GM06990 (cell line): ENCODE results near the gene EBPL.
"Not testable (repeated sequence)": the region's sequence is repeated elsewhere in the genome, so short reads cannot be mapped to it uniquely, and the experiment has no call there.

Source experiments
- DNase-seq: peaks from one replicate; pipeline ENCODE4 v3.0.0-alpha.2; 2011; ENCODE audit not compliant: insufficient read length; ENCODE audit errors: extremely low read depth
- H3K27me3 ChIP-seq: replicated peaks from 2 replicates; pipeline ENCODE4 v1.6.0; 2011; ENCODE audit warnings: low read length; ENCODE audit not compliant: control insufficient read depth, insufficient read depth
- H3K36me3 ChIP-seq: 2 replicates; pipeline ENCODE4 v1.5.1; 2011; ENCODE audit warnings: low read length; ENCODE audit not compliant: control insufficient read depth, insufficient read depth
- H3K4me3 ChIP-seq: replicated peaks from 2 replicates; pipeline ENCODE4 v1.5.1; 2011; ENCODE audit warnings: low read depth, mild to moderate bottlenecking, control low read depth, low read length
- TF ChIP-seq, protein P1 (sequence below): IDR thresholded peaks from 2 replicates; pipeline ENCODE4 v1.5.1; 2011; ENCODE audit warnings: low read length, control low read depth, mild to moderate bottlenecking, inconsistent platforms; ENCODE audit not compliant: insufficient read depth, poor library complexity, severe bottlenecking

The EBPL gene

DNA sequence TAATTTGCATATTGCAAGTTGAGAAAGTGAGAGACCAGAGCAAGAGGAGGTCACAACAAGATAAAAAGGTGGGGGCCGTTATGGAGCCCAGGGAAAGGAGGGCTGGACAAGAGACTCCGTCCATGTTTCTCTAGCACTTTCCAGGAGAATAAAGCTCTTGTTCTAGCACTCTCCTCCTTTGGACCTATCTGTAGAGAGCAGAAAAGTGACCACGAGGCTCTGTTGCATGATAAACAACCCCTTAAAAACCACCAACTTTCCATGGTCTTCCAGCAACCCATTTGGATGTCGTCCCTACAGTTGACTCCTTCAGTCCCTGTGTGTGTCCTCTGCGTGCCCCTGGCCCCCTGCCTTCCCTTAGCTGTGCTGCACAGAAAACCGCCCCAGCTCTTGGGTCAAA lies 67.1 kb downstream of the EBPL start:
- Histone ChIP-seq H3K4me3 (no peak overlapping the region), H3K27me3 (no peaks in the 10 kb centered on the region), H3K36me3 (no peaks in the 10 kb centered on the region)
- no peak for DNase-seq
- TF ChIP-seq, protein P1, sequence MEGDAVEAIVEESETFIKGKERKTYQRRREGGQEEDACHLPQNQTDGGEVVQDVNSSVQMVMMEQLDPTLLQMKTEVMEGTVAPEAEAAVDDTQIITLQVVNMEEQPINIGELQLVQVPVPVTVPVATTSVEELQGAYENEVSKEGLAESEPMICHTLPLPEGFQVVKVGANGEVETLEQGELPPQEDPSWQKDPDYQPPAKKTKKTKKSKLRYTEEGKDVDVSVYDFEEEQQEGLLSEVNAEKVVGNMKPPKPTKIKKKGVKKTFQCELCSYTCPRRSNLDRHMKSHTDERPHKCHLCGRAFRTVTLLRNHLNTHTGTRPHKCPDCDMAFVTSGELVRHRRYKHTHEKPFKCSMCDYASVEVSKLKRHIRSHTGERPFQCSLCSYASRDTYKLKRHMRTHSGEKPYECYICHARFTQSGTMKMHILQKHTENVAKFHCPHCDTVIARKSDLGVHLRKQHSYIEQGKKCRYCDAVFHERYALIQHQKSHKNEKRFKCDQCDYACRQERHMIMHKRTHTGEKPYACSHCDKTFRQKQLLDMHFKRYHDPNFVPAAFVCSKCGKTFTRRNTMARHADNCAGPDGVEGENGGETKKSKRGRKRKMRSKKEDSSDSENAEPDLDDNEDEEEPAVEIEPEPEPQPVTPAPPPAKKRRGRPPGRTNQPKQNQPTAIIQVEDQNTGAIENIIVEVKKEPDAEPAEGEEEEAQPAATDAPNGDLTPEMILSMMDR: no peak

DNA sequence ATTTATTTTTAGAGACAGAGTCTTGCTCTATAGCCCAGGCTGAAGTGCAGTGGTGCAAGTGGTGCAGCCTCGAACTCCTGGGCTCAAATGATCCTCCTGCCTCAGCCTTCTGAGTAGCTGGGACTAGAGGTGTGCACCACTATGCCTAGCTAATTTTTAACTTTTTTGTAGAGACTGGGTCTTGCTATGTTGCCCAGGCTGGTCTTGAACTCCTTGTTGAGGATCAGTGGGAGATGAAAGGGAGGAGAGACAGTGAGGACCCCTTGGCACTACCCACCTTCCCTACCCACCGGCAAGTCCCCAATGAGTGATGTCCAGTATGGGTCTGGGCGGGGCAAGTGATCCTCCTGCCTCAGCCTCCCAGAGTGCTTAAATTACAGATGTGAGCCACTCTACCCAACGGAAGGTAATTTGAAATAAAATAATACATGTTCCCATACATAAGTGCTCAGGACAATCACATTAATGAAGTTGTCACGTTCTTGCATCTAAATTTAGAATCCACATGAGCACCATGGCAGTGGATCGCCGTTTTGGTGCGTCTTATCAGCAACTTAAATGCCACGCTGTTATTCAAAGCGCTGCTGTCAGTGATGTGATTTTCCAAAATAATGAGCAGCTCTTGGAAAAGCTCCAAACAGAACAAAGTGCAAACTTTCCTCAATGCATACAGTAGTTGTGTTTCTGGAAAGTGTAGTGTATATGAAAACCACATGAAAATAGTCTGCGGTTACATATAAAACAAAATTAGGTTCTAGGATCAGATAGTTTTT lies 68.9 kb downstream of the EBPL start:
- Histone ChIP-seq H3K36me3 (no peaks in the 10 kb centered on the region), H3K4me3 (no peak overlapping the region), H3K27me3 (no peaks in the 10 kb centered on the region)
- TF ChIP-seq, protein P1: no peak
- no peak for DNase-seq

DNA sequence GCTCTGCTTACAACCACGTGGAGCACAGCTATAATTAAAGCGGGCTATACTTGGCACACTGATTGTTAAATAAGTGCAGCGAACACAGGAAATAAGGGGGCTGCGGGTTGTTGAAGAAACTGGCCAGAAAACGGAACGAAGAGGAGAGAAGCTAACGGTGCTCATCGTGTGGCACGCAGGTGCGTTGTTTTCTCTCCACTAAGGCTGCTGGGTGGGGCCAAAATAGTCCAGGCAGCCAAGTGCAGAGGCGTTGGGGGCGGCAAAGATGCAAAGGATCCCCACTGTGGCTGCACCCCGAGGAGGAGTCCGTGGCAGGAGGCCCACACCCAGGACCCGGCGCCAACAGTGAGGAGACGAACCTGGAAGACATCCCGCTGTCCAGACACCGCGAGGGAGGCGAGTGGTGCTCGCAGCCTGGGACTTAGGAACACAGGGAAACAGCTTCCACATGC lies 71.1 kb downstream of the EBPL start:
- peak; percentile 79 for DNase-seq
- TF ChIP-seq, protein P1: no peak
- H3K27me3 ChIP-seq: no peaks in the 10 kb centered on the region
- H3K4me3 ChIP-seq: peak overlapping the region; percentile 59
- no peaks in the 10 kb centered on the region for H3K36me3 ChIP-seq

DNA sequence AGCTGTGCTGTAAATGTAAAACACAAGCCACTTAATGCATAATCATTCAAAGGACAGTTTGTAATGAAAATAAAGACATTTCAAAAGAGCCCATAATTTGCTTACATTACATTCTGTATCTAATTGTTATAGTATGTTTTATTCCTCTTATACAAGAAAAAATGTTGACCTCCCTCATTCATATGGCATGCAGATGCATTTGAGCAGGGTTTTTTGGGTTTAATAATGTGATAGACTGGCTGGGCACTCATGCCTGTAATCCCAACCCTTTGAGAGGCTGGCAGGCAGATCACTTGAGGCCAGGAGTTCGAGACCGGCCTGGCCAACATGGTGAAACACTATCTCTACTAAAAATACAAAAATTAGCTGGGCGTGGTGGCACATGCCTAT lies 74.6 kb downstream of the EBPL start:
- Histone ChIP-seq H3K36me3 (no peaks in the 10 kb centered on the region), H3K27me3 (no peaks in the 10 kb centered on the region), H3K4me3 (no peak overlapping the region)
- TF ChIP-seq, protein P1: no peak
- DNase-seq: no peak

DNA sequence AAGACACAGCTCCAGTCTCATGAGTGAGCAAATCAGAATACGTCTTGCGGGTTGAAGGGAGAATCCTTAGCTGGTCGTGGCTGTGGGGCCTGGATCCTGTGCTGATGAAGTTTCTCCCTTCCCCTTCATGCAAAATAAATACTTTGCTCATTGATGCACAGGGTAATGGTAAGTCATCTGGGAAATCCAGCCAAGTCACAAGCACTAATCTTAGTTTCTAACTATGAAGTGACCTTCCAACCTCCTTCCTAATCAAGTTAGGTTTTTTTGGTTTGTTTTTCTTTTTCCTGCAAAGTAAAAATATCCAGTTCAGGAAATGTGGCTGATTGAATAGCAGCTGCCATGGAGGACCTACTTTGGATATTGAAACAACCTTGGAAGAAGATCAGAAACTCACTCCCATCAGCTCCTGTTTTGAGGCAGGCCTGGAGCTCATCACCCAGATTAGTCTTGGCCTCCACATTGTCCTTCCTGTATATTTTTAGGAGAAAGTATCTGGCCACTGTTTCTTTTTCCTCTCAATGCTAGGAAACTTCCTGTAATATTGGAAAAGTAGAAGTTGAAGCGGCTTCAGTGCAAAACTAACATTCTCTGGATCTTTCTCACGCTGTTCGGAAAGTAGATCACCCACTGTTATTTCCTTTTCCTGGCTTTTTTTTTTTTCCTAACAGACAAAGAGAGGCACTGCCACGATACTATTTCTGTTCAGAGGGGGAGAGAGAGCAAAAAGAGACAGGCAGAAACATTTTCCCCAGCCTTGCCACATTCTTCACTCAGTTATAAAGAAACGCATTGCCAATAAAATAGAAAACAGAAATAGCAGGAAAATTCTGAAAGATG lies 75.2 kb downstream of the EBPL start:
- Histone ChIP-seq H3K27me3 (no peaks in the 10 kb centered on the region), H3K36me3 (no peaks in the 10 kb centered on the region), H3K4me3 (no peak overlapping the region)
- TF ChIP-seq, protein P1: no peak
- no peak for DNase-seq

DNA sequence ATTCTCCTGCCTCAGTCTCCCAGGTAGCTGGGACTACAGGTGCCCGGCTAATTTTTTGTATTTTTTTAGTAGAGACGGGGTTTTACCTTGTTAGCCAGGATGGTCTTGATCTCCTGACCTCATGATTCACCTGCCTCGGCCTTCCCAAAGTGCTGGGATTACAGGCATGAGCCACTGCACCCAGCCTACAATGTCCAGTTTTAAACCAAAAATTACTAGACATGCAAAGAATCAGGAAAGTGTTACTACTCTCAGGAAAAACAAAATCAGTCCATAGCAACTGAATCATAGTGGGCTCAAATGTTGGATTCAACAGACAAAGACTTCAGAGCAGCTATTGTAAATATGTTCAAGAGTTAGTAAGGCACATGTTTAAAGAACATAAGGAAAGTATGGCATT lies 79.2 kb downstream of the EBPL start:
- H3K36me3 ChIP-seq, H3K27me3 ChIP-seq, H3K4me3 ChIP-seq, DNase-seq: not testable (repeated sequence)
